Vagina (tissue), 2 donors: ENCODE data around the gene C1orf116. TPM values are rescaled to one million over a fixed set of nuclear protein-coding genes. Genes with fewer than 3 reads are reported as not detected.

ENCODE experiments used
- DNase-seq, 2 donors: peaks; one replicate each; pipeline ENCODE4 v3.0.0-alpha.2; 2017; ENCODE audit errors: extremely low spot score in 2 of 2
- H3K27ac ChIP-seq: fragments of 200-600 bp; sonication (generic); one replicate; pipeline ENCODE4 v1.5.1; 2019
- H3K27me3 ChIP-seq: fragments of 200-600 bp; sonication (generic); one replicate; pipeline ENCODE4 v1.5.1; 2019
- H3K36me3 ChIP-seq, 2 donors: fragments of 200-600 bp; sonication (generic); one replicate each; pipeline ENCODE4 v1.5.1; 2017 to 2019
- H3K4me1 ChIP-seq: fragments of 200-600 bp; sonication (generic); one replicate; pipeline ENCODE4 v1.5.1; 2019
- H3K4me3 ChIP-seq, 2 donors: fragments of 200-600 bp; sonication (generic); 1 replicate in 1 of 2; 2 replicates in 1 of 2; pipeline ENCODE4 v1.5.1; 2016 to 2019
- H3K9me3 ChIP-seq: fragments of 200-600 bp; sonication (generic); one replicate; pipeline ENCODE4 v1.5.1; 2019
- CTCF ChIP-seq, 3 experiments: fragments of 450-650 bp in 2 of 3; fragments of 200-600 bp in 1 of 3; sonication (generic) in 1 of 3; IDR thresholded peaks; one replicate each; pipeline ENCODE4 v1.5.1; 2017 to 2019; ENCODE audit warnings: antibody characterized with exemption in 3 of 3, mild to moderate bottlenecking in 2 of 3, moderate library complexity in 2 of 3
- POLR2A ChIP-seq, 2 donors: fragments of 450-650 bp; IDR thresholded peaks; one replicate each; pipeline ENCODE4 v1.6.1; 2017; ENCODE audit warnings: antibody characterized with exemption in 2 of 2, mild to moderate bottlenecking in 2 of 2, moderate library complexity in 2 of 2
- POLR2AphosphoS5 ChIP-seq, 2 donors: sonication (generic); formaldehyde crosslinking; IDR thresholded peaks; one replicate each; pipeline ENCODE4 v1.9.0; 2017; ENCODE audit warnings: antibody characterized with exemption in 2 of 2, mild to moderate bottlenecking in 2 of 2, low read depth in 1 of 2; ENCODE audit not compliant: insufficient read depth in 1 of 2
- intact Hi-C: fragments of 100-400 bp; cut with DNase I; formaldehyde crosslinking; loops from one replicate; pipeline ENCODE4 v1.15.1; 2023
- total RNA-seq: library from RNA; depleted of rRNA; stranded (reverse); fragments of >200 nt; gene quantifications from one replicate; pipeline ENCODE4 v1.2.3, GENCODE V29; 2016

Gene C1orf116
- total RNA-seq, 1 donor from 2014 or later = 11.8 TPM

GRCh38 chr1:207071426-207071825, 38.9 kb upstream of the C1orf116 start:
- H3K4me3 ChIP-seq = no peak overlapping the region
- peaks cover 0 to 37% of the 10 kb centered on the region in 2 donors for H3K36me3 ChIP-seq
- no peak for DNase-seq
- intact Hi-C loops = no loop called here
- TF ChIP-seq POLR2A (IDR thresholded peaks at IDR 0.05) = no peak
- no peak for TF ChIP-seq POLR2AphosphoS5 (IDR thresholded peaks at IDR 0.05; ENCODE audit: insufficient read depth in 1 of 2, low read depth in 1 of 2)
- no peak for TF ChIP-seq CTCF (IDR thresholded peaks at IDR 0.05)
- H3K9me3 ChIP-seq = no peaks in the 10 kb centered on the region
- peaks cover 9% of the 10 kb centered on the region for H3K4me1 ChIP-seq
- no peaks in the 10 kb centered on the region for H3K27me3 ChIP-seq
- H3K27ac ChIP-seq = no peak overlapping the region

GRCh38 chr1:207070811-207071210, 38.3 kb upstream of the C1orf116 start:
- Histone ChIP-seq H3K27me3 (no peaks in the 10 kb centered on the region), H3K4me1 (peaks cover 9% of the 10 kb centered on the region), H3K27ac (no peak overlapping the region), H3K4me3 (no peak overlapping the region), H3K9me3 (no peaks in the 10 kb centered on the region), H3K36me3 (peaks cover 0 to 37% of the 10 kb centered on the region in 2 donors)
- TF ChIP-seq POLR2AphosphoS5 (IDR thresholded peaks at IDR 0.05; ENCODE audit: insufficient read depth in 1 of 2, low read depth in 1 of 2) (no peak), CTCF (IDR thresholded peaks at IDR 0.05) (no peak), POLR2A (IDR thresholded peaks at IDR 0.05) (no peak)
- intact Hi-C loops = no loop called here
- no peak for DNase-seq

- Histone ChIP-seq H3K4me3 (no peak overlapping the region), H3K36me3 (peaks cover 0 to 43% of the 10 kb centered on the region in 2 donors), H3K4me1 (peaks cover 5% of the 10 kb centered on the region), H3K9me3 (no peaks in the 10 kb centered on the region), H3K27me3 (no peaks in the 10 kb centered on the region), H3K27ac (no peak overlapping the region)
- TF ChIP-seq CTCF (IDR thresholded peaks at IDR 0.05) (no peak), POLR2AphosphoS5 (IDR thresholded peaks at IDR 0.05; ENCODE audit: insufficient read depth in 1 of 2, low read depth in 1 of 2) (no peak), POLR2A (IDR thresholded peaks at IDR 0.05) (no peak)
- intact Hi-C loops = no loop called here
- no peak for DNase-seq
Observed at GRCh38 chr1:207069858-207070506, 37.4 kb upstream of the C1orf116 start.

GRCh38 chr1:207069061-207069460, 36.5 kb upstream of the C1orf116 start:
- TF ChIP-seq POLR2AphosphoS5 (IDR thresholded peaks at IDR 0.05; ENCODE audit: insufficient read depth in 1 of 2, low read depth in 1 of 2) (no peak), CTCF (IDR thresholded peaks at IDR 0.05) (no peak), POLR2A (IDR thresholded peaks at IDR 0.05) (no peak)
- Histone ChIP-seq H3K27me3 (no peaks in the 10 kb centered on the region), H3K27ac (no peak overlapping the region), H3K36me3 (peaks cover 0 to 43% of the 10 kb centered on the region in 2 donors), H3K4me3 (no peak overlapping the region), H3K9me3 (no peaks in the 10 kb centered on the region), H3K4me1 (no peaks in the 10 kb centered on the region)
- intact Hi-C loops = no loop called here
- DNase-seq = no peak

- Histone ChIP-seq H3K4me3 (no peak overlapping the region), H3K4me1 (no peaks in the 10 kb centered on the region), H3K27me3 (no peaks in the 10 kb centered on the region), H3K9me3 (no peaks in the 10 kb centered on the region), H3K27ac (no peak overlapping the region), H3K36me3 (peaks cover 0 to 51% of the 10 kb centered on the region in 2 donors)
- intact Hi-C loops = no loop called here
- TF ChIP-seq POLR2A (IDR thresholded peaks at IDR 0.05) (no peak), CTCF (IDR thresholded peaks at IDR 0.05) (no peak), POLR2AphosphoS5 (IDR thresholded peaks at IDR 0.05; ENCODE audit: insufficient read depth in 1 of 2, low read depth in 1 of 2) (no peak)
- DNase-seq = no peak
Observed at GRCh38 chr1:207067665-207068064, 35.1 kb upstream of the C1orf116 start.
